GM19467 (cell line): Measurements from ENCODE around the gene C1orf116.

Experiments used
- ATAC-seq: cut with Tn5 transposase; IDR thresholded peaks from one replicate; pipeline ENCODE4 v1.9.1; 2021; ENCODE audit warnings: mild to moderate bottlenecking, moderate library complexity; ENCODE audit not compliant: unreplicated experiment

The C1orf116 gene

DNA sequence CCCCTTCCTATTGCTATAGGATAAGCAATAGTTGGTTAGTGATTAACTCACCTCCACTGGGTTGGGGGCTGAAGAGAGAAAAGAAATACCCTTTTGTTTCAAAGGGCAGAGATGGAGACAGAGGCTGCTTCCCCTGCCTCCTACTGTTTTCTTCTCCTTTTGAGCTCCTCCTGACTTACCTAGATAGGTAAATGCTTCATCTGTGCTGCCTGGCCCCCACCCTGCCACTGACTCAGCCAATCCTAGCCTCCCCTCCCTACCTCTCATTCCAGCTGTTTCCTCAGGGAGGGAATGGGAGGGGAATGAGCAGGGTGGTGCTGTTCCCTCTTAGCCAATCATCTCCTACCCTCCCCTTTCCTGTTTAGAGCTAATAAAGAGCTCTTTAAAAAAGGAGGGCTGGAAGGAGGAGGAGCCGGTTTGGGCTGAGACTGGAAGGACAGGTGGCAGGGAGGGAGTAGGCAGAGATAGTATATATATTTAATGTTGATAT lies at the start of gene C1orf116:
Gene C1orf116, minus strand, starts transcription at position 229 of the 490 bp plus-strand sequence. CDS start 5,158 bp downstream, outside the sequence.
- no peak for ATAC-seq

DNA sequence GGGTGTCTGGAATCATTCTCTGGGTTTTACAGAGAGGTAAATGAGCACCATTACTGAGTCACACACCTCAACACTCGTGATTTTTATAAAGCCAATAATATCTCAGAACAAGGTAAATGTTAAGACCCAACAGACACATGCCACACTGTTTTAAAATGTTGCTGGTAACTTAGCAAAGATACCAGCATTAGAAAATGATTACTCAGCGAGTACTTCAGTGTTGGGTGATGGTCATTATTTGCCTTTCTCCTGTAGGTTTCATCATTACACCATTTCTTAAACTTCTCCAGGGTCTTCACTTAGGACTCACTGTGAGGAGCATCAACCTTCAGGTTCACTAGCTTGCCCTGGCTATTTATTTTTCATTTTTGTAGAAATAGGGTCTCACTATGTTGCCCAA lies 49.2 kb upstream of the C1orf116 start:
- no peak for ATAC-seq

DNA sequence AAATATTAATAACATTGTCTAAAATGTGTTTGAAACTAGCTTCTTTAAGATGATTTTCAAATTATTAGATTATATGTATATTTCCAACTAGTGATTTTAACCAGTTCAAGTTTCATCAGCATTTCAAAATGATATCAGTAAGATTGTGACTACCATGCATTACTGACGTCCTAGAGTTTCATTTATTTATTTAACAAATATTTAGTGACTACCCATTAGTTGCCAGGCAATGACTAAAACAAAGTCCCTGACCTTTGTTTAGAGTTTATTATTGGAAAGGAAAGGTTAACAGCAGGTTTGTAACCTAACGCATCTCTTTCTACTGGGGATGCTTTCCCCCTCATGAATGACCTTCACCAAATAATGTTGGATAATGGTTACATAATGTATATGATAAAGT lies 48.5 kb upstream of the C1orf116 start:
- ATAC-seq, result no peak

DNA sequence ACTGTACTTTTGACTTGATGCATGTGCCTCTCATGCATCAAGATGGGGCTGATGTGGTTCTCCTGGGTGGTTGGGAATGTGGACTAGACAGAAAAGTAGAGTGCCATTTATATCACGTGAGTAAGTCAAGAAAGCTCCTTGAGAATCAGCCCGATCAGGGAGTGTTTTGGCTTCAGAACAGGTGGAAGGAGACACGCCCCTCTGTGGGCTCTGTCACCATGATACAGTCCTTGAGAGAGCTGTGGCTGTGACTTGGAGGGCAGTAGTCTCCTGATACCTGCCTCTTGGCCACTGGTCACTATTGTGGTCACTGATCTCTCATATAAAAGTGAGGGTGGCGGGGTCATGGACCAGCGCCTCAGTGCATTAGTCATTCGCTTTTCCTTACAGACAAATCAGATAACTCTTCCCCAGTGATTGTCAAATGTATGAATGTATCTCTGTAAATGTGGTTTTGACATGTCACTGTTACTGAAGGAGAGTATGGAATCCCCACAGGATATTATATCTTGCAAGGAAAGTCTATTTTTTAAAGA lies 47.2 kb upstream of the C1orf116 start:
- no peak for ATAC-seq

DNA sequence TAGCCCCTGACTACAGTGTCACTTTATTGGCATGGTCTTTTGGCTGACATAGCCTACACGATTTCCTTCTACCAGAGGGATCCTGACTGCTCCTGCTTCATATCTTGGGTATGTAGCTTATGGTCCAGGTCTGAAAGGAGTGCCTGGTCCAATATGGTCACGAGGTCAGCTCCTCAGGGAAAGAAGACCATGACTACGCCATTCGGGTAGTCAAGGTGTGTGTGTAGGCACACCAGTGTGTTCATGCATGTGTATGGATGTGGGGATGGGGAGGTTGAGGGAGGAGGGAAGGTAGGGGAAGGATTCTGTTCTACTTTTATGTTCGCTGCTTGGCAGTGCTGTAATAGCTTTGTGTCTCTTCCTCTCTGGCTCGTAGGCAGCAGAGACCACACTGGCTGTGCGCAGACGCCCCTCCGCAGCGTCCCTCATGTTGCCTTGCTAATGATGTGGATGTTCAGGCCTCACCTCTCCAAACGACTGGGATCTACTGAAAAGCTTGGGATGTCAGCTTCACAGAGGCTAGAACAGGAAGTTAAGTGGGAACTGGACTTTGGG lies 46.1 kb upstream of the C1orf116 start:
- ATAC-seq, result no peak

DNA sequence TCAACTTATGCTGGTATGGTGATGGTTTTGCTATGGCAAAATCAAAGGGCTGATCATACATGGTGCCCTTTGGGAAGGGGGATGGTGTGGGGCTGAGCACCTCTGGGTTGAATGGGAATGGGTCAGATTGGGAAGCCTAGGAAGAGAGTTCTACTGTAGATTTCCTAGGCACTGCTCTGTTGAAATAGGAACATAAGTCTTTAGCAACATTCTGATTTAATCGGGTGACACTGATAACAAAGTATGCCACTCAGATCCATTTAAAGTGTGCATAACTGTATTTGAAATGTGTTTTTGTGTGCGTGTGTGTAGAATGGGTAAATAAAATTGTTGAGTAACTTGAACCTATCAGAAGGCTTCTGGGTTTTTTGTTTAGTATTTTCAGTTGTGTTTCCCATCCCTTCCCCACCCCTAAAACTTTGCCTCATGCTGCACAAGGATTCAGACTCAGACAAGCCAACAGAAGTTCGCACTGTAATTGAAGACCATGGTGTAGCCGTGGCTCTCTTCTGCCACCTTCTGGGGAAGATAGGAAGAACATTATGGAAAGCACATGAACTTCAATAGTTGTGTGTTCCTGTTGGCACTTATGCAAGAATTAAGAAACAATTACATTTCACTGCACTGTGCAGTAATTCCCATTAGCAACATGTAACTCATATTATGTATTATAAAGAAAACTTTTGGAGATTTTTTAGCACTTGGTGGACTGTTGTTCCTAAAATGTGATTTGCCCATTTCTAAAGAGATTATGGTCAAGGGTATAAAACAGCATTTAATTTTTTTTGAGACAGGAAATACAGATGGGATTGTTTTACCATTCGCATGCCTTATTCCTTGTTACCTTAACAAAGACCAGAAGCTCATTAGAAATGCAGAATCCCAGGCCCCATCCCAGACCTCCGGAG lies 45.2 kb upstream of the C1orf116 start:
- no peak for ATAC-seq

DNA sequence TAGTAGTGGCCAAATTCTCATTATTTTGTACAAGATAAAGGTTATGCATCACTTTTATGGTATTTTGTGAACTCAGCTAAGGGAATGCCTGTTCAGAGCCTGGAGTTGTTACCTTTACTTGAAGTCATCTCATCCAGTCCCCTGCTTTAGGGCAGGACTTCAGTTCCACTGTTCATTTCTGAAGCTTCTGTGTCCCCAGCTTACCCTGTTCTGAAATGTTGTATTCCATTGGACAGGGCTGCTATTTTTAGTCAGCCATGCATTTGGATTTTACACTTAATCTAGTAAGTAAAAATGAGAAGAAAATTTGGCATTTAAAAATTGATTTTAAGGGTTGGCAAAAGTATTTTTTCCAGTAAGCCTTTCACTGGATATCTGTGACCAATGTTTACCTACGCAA lies 44.5 kb upstream of the C1orf116 start:
- ATAC-seq, result no peak

DNA sequence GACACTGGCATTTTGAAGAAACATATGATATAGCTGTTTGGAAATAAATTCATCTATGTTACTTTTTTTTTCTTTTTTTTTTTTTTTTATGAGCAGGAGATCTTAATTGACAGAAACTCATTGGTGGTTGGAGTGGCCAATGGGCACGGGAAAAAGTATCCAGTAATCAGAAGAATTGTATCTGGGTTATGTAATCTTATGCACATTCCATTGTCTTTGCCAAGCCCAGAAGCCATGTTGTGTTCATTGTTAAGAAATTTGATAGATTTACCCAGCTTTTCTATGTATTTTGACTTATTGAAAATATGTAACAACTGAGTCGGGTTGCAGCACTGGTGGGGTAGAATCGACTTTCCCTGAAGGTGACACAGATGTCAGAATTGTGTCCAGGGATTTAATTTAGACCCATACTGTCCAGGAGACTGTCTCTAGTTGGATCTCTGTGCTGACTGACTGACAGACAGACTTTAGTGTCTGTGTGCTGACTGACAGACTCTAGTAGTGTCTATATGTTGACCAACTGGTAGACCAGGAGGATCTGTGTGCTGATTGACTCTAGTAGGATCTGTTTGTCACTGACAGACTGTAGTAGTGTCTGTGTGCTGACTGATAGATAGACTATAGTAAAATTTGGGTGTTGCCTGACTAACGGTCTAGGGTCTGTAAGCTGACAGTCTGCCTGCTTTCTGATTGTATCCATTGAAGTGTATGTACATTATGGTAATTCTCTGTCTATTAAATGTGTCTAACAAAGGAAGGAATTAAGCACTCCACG lies 43.8 kb upstream of the C1orf116 start:
- no peak for ATAC-seq

DNA sequence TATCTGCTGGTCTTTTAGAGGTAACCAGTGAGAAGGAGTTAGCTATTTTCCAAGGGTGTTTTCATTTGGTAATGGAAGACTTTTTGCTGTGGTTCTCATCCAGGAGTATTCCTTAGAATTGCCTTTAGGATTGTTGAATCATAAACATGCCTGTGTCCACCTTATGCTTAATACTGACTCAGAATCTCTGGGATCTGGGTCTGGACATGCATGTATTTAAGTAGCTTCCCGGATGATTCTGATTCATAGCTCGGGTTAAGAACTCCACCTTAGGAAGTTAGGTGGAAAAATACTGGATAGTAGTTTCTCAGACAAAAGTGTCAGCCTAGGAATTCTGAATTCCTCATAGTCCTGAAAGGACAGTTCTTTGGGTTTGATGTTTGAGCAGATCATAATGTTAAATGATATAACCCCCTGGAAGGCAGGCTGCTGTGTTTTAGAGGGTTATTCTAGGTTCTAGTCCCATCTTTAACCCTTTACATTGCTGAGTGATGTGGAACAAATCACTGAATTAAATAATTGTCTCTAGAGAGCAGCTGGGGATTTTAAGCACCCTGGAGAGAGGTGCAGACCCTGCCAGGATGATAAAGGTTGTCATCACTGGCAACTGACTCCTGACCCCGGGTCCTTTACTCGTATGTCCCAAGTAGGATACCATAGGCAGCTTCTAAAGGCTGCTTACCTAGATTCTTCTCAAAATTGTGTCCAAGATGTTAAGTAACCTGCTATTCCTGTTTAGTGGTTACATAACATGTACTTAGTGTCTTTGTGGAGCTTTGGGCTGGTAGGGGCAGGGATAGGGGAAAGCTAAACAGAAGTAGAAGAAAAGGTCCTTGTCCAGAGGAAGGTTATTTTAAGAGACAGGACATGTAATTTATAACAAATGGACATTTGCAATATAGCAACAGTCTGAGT lies 41.6 kb upstream of the C1orf116 start:
- ATAC-seq, result no peak

DNA sequence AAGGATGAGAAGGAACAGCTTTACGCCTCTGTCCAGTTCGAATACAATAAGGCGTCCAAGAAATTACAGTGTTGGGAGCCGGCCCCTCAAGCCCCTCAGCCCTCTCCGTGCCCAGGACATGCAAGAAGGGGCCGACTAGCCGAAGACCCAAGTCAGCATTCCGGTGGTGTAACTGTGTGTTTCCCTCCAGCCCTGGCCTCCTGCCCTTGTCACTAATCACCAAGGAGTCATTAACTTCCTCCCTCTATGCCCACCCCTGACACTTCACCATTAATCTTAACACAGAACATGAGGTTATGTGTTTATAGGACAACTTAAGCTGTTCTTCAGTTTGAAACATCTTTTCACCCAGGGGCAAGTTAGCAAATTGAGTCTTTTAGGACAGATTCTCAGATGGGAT lies 39.7 kb upstream of the C1orf116 start:
- no peak for ATAC-seq

DNA sequence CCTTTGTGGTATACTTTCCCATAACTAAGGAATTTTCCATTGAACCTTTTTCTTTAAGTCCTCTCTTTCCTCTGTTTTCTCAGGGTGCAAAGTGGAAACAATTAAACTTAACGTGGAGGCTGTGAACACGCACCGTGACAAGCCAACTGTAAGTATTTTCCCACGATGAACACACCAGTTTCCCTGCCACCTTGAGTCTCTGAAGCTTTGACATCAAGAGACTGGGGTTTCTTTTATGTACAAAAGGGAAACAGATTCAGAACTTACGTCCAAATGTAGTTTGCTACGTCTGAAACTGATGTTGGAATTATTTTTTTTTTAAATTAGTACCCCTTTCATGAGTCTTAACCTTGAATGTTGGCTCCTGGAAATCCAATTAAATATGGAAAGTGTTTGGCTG lies 38.9 kb upstream of the C1orf116 start:
- no peak for ATAC-seq

DNA sequence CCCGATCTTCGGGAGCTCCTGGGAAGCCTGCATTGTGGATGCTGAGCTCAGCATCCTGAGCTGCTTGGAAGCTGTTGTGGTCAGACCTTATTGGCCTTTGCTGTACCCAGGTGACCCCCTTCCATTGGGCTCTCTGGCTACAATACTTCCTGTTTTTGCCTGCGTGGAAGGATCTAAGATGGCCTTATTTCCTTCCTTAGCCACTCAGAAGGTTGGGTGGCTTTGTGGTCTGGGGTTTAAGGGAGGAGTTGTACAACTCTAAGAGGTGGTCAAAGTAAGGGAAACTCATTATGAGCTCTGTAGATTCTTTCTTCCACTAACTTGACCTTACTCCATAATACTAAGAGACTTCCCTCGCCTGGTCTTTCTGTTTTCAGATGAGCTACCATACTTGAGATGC lies 38.3 kb upstream of the C1orf116 start:
- ATAC-seq, result no peak

DNA sequence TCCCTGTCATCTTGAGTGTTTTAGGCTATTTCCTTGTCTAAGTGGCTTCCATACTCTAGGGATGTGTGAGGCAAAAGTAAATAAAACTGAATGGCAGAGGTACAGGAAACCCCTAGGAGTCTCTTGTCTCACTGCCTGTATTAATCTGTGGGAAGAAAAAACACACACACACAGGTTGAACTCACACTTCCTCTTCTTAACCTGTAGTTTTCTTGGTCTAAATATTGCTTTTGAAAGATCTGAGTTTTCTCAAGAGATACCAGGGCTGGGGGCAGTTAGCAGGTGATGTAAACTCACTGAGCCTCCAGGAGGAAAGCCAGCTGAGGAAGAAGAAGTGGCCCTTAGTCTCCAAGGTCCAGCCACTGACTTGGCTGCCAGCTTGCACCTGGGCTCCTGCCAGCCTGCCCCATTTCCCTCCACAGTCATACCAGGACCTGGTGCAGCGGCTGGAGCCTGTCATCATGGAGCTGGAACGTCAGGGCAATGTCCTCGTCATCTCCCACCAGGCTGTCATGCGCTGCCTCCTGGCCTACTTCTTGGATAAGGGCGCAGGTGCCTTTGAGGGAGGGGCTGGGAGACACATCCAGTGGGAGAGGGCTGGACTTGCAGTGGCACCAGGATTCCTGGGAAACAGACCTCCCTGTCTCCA lies 37.4 kb upstream of the C1orf116 start:
- no peak for ATAC-seq

DNA sequence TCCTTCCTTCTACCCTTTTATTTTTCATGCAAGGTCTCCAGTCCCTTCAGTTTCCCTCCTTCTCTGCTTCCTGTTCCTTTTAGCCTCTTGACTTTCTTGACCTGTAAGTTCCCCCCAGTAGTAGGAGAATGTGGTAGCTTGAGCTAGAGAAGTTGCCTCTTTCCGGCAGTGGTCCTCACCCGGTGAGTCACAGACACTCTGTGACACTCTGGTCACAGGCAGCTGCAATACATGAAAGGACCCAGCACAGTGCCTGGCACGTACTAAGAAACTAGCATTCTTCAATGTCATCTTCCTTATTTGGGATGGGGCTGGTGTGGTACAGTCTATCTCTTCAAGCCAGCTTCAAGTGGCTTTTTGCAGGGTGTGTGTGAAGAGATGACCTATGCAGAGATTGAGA lies 36.5 kb upstream of the C1orf116 start:
- ATAC-seq, result no peak

DNA sequence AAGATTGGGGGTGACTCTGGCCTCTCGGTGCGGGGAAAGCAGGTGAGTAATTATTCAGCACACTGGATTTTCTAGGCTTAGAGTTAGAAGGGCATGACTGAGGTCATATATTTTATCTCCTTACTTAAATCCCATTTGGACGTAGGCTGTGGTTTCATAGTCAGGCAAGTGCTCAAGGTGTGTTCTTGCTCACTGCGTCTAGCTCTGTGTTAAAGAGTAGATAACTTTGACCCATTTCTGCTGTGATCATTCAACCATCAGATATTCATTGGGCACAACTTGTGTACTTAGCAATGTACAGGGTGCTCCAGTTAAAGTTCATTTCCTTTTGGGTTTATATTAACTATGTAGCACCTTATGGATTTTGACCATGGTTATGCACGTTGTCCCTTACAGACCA lies 35.1 kb upstream of the C1orf116 start:
- ATAC-seq, result no peak

DNA sequence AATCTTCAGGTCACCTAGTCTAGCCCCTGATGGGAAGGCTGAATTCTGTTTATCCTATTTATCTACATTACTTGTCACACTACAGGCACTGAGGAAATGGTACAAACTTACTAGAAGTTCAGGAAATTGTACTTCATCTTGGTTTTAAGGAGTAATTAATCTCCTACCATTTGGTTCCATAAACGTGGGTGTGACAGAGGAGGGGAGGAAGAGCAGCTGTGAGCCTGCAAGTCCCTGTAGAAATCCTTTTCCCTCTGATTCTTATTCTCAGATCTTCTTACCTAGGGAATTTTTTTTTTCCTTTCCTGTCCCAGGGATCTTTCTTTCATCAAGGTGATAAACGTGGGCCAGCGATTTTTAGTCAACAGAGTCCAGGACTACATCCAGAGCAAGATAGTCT lies 34.6 kb upstream of the C1orf116 start:
- no peak for ATAC-seq

DNA sequence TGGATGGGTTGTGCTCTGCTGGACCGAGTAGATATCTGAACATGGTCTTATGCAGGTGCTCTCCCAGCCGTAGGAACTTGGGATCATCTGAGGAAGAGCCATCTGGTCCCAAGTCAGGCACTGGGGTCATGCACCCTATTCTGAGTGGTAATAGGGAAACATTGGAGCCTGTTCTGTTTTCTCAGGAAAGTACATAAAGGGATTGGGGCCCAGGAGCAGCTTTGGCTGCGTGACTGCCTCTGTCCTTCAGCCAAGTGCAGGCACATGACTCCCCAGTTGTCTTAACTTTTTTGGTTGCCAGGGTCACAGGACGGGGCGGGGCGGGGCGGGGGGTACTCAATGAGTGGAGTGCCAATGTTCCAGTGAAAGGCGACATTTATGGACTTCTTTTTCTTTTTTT lies 32.0 kb upstream of the C1orf116 start:
- no peak for ATAC-seq

DNA sequence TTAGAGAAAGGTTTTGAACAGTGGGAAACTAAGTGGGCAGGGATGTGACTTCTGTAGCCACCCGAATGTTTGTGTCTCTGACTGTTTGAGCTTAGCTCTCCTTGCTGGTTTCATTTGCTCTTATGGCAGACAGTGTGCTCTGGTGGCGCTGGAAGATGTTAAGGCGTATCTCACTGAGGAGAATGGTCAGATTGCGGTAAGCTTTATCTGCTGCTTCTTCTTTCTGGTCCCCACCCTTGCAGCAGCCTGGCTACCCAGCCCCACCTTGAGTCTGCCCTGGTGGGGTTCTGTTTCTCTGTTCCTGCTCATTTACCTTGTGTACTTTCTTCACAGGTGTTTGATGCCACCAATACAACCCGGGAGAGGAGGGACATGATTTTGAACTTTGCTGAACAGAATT lies 30.5 kb upstream of the C1orf116 start:
- no peak for ATAC-seq

DNA sequence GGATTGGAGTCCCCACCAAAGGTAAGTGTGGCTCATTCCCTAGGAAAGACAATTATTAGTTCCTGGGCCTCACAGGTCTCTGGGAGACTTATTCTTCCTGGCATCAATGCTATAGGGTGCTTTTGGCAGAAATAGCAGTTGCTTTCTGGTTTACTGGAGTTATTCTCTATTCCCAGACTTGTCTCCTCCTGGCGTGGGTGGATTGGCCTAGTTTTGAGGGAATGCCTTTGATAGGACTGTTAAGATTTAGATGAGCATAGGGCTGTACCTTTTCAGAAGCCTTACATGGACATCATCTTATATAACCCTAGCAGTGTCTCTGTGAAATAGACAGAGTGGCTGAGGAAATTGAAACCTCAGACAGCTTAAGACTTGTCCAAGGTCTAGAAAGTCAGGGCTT lies 29.5 kb upstream of the C1orf116 start:
- ATAC-seq, result no peak

DNA sequence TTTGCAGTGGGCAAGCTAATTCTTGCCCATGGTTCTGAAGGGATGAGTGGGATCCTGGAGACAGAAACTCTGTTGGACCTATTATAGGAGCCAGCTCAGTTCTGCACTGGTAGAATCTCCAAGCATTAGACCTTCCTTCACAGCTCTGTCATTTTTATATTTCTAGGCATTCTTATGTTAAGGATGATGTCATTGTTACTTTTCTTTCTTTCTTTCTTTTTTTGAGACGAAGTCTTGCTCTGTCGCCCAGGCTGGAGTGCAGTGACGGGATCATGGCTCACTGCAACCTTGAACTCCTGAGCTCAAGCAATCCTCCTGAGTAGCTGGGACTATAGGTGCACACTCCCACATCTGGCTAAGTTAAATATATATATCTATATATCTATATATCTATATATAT lies 28.0 kb upstream of the C1orf116 start:
- ATAC-seq, result no peak
